ENCODE data around the gene TSSK2. TPM values are rescaled to one million over a fixed set of nuclear protein-coding genes. Genes with fewer than 3 reads are reported as not detected.

TSSK2 gene
- total RNA-seq, 1 experiment from 2014 or later, result not detected

GRCh38 chr22:19169947-19170318 is 38.8 kb downstream of the TSSK2 start:
- DNase-seq (ENCODE audit: low read depth, low spot score) (no peak), ATAC-seq (no peak)
- Histone ChIP-seq H3K4me3 (ENCODE audit: low read depth in 2 of 2, low read length in 2 of 2) (peak overlapping the region; percentile 28 to 41; a peak in 3 of 4 replicates), H3K4me1 (ENCODE audit: control insufficient read depth, insufficient read depth, low read length) (peaks cover 24% of the 10 kb centered on the region), H3K9me3 (ENCODE audit: control insufficient read depth, insufficient read depth, low read depth, low read length) (no peaks in the 10 kb centered on the region), H3K36me3 (ENCODE audit: control insufficient read depth, insufficient read depth, low read length) (no peaks in the 10 kb centered on the region), H3K27me3 (ENCODE audit: control insufficient read depth, insufficient read depth, low read length) (no peaks in the 10 kb centered on the region; the same call in 1 of the 2 replicates), H3K27ac (ENCODE audit: low read length) (no peak overlapping the region)
- ChIA-PET CTCF (interaction anchor here (0.6 kb wide), 1 partner anchor 18 kb away, joined by 12 read pairs; no protein-coding TSS in a partner anchor), POLR2A (no interaction called here)
- in situ Hi-C loops (cut with HindIII; ENCODE audit: low pct_unique_long_range_greater_than_20kb, low sequenced_read_pairs) (no loop called here), intact Hi-C loops (cut with micrococcal nuclease; ENCODE audit: unreplicated experiment) (no loop called here)
- TF ChIP-seq, protein P1, sequence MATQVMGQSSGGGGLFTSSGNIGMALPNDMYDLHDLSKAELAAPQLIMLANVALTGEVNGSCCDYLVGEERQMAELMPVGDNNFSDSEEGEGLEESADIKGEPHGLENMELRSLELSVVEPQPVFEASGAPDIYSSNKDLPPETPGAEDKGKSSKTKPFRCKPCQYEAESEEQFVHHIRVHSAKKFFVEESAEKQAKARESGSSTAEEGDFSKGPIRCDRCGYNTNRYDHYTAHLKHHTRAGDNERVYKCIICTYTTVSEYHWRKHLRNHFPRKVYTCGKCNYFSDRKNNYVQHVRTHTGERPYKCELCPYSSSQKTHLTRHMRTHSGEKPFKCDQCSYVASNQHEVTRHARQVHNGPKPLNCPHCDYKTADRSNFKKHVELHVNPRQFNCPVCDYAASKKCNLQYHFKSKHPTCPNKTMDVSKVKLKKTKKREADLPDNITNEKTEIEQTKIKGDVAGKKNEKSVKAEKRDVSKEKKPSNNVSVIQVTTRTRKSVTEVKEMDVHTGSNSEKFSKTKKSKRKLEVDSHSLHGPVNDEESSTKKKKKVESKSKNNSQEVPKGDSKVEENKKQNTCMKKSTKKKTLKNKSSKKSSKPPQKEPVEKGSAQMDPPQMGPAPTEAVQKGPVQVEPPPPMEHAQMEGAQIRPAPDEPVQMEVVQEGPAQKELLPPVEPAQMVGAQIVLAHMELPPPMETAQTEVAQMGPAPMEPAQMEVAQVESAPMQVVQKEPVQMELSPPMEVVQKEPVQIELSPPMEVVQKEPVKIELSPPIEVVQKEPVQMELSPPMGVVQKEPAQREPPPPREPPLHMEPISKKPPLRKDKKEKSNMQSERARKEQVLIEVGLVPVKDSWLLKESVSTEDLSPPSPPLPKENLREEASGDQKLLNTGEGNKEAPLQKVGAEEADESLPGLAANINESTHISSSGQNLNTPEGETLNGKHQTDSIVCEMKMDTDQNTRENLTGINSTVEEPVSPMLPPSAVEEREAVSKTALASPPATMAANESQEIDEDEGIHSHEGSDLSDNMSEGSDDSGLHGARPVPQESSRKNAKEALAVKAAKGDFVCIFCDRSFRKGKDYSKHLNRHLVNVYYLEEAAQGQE (IDR thresholded peaks at IDR 0.05; ENCODE audit: insufficient read depth in 1 of 2, low read depth in 2 of 2, low read length in 1 of 2), result no peak
- no peak for TF ChIP-seq POLR2AphosphoS5 (IDR thresholded peaks at IDR 0.05; ENCODE audit: low read depth, low read length)
- TF ChIP-seq, protein P2, sequence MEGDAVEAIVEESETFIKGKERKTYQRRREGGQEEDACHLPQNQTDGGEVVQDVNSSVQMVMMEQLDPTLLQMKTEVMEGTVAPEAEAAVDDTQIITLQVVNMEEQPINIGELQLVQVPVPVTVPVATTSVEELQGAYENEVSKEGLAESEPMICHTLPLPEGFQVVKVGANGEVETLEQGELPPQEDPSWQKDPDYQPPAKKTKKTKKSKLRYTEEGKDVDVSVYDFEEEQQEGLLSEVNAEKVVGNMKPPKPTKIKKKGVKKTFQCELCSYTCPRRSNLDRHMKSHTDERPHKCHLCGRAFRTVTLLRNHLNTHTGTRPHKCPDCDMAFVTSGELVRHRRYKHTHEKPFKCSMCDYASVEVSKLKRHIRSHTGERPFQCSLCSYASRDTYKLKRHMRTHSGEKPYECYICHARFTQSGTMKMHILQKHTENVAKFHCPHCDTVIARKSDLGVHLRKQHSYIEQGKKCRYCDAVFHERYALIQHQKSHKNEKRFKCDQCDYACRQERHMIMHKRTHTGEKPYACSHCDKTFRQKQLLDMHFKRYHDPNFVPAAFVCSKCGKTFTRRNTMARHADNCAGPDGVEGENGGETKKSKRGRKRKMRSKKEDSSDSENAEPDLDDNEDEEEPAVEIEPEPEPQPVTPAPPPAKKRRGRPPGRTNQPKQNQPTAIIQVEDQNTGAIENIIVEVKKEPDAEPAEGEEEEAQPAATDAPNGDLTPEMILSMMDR (IDR thresholded peaks at IDR 0.05), result no peak
- TF ChIP-seq SIN3A (IDR thresholded peaks at IDR 0.05; ENCODE audit: borderline replicate concordance, insufficient read depth, low read depth, low read length), result no peak
- no peak for TF ChIP-seq TCF7L2 (IDR thresholded peaks at IDR 0.05; ENCODE audit: low read depth, low read length)
- BruUV-seq (replicated peaks), result no TSS peak

DNA sequence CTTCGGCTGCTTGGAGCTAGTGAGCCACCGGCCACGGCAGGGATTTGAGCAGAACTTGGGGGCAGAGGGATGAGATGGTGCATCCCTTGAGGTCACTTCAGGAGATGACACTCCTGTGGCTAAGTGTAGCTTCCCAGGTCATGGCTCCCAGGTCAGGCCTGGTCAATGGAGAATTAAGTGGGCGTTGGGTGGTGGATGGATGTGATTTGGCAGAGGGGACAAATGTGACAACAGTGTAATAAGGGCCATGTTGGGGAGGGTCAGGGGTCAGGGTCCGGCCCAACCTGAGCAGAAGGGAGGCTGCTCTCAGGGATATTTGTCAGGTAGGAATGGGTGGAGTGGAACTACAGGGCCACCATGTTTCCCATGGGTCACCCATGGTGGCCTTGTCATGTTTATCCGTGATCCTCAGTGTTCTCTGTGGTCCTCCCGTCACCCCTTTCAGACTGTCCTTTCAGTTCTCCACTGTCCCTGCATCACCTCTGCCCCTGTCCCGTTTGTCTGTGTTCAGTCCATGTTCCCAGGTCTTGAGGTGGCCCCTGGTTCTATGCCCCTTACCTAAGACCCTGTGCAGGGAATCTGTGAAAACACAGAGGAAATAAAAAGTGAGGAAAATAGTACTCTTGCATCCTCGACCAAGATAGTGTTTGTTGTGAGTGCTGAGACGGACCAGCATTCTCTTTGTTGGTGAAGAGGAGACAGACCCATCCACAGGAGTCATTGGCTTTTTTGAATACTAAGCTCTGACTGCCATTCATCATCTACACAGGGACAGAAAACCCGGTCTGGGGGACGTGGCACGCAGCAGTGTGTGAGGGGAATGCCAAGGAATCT is 41.3 kb downstream of the TSSK2 start:
- Histone ChIP-seq H3K36me3 (ENCODE audit: control insufficient read depth, insufficient read depth, low read length) (no peaks in the 10 kb centered on the region), H3K9me3 (ENCODE audit: control insufficient read depth, insufficient read depth, low read depth, low read length) (no peaks in the 10 kb centered on the region), H3K27me3 (ENCODE audit: control insufficient read depth, insufficient read depth, low read length) (no peaks in the 10 kb centered on the region; the same call in 1 of the 2 replicates), H3K4me1 (ENCODE audit: control insufficient read depth, insufficient read depth, low read length) (peaks cover 48% of the 10 kb centered on the region), H3K4me3 (ENCODE audit: low read depth in 2 of 2, low read length in 2 of 2) (peak overlapping the region; percentile 80 to 92), H3K27ac (ENCODE audit: low read length) (peak overlapping the region; percentile 87)
- in situ Hi-C loops (cut with HindIII; ENCODE audit: low pct_unique_long_range_greater_than_20kb, low sequenced_read_pairs), result no loop called here
- intact Hi-C loops (cut with micrococcal nuclease; ENCODE audit: unreplicated experiment), result no loop called here
- DNase-seq (ENCODE audit: low read depth, low spot score) (no peak), ATAC-seq (no peak)
- TF ChIP-seq TCF7L2 (IDR thresholded peaks at IDR 0.05; ENCODE audit: low read depth, low read length) (no peak), SIN3A (IDR thresholded peaks at IDR 0.05; ENCODE audit: borderline replicate concordance, insufficient read depth, low read depth, low read length) (no peak), POLR2AphosphoS5 (IDR thresholded peaks at IDR 0.05; ENCODE audit: low read depth, low read length) (no peak)
- TF ChIP-seq, protein P2 (IDR thresholded peaks at IDR 0.05), result no peak
- TF ChIP-seq, protein P1 (IDR thresholded peaks at IDR 0.05; ENCODE audit: insufficient read depth in 1 of 2, low read depth in 2 of 2, low read length in 1 of 2), result no peak
- BruUV-seq (replicated peaks), result TSS peak; percentile 92
- CTCF ChIA-PET, result no interaction called here
- POLR2A ChIA-PET, result no interaction called here
